Panc1 (cell line): ENCODE results near the gene SORBS1. TPM values are rescaled to one million over a fixed set of nuclear protein-coding genes. Genes with fewer than 3 reads are reported as not detected.

Experiments
- ATAC-seq: fragments of 200-7000 bp; cut with Tn5 transposase; 2 replicates; pipeline ENCODE4 v1.9.1; 2020; ENCODE audit warnings: mild to moderate bottlenecking, moderate library complexity
- BruUV-seq: library from RNA; stranded (reverse); fragments of 400-500 nt; replicated peaks from 2 replicates; lab custom pipeline; 2021; lab: Mats Ljungman, UMichigan
- CTCF ChIA-PET: fragments of 300-600 bp; sonication (Branson Sonifier 250); formaldehyde crosslinking; loops from one replicate; lab custom pipeline; 2022; ENCODE audit warnings: antibody characterized with exemption; lab: Charles Lee
- POLR2A ChIA-PET: fragments of 300-600 bp; sonication (Branson Sonifier 250); formaldehyde crosslinking; loops from one replicate; lab custom pipeline; 2022; ENCODE audit warnings: antibody characterized with exemption; lab: Charles Lee
- DNase-seq: peaks from one replicate; pipeline ENCODE4 v3.0.0-alpha.2; 2010; ENCODE audit warnings: low read depth, low spot score
- H3K27ac ChIP-seq: 2 replicates; pipeline ENCODE4 v1.5.1; 2011; ENCODE audit warnings: mild to moderate bottlenecking, low read length, inconsistent platforms
- H3K27me3 ChIP-seq: fragments of 200-500 bp; sonication (Bioruptor generic); 2 replicates; pipeline ENCODE4 v1.6.0; 2014; ENCODE audit warnings: low read length, inconsistent platforms; ENCODE audit not compliant: control insufficient read depth, insufficient read depth
- H3K36me3 ChIP-seq: fragments of 200-500 bp; sonication (Bioruptor generic); 2 replicates; pipeline ENCODE4 v1.5.1; 2014; ENCODE audit warnings: inconsistent platforms, mild to moderate bottlenecking, low read length, moderate library complexity; ENCODE audit not compliant: control insufficient read depth, insufficient read depth
- H3K4me1 ChIP-seq: 2 replicates; pipeline ENCODE4 v1.5.1; 2011; ENCODE audit warnings: inconsistent platforms, mild to moderate bottlenecking, low read length, moderate library complexity; ENCODE audit not compliant: control insufficient read depth, insufficient read depth
- H3K4me3 ChIP-seq, 2 experiments: 2 replicates each; pipeline ENCODE4 v1.5.1; 2011 to 2012; ENCODE audit warnings: low read depth in 2 of 2, low read length in 2 of 2, mild to moderate bottlenecking in 2 of 2, inconsistent platforms in 1 of 2, moderate library complexity in 1 of 2
- H3K9me3 ChIP-seq: fragments of 200-500 bp; sonication (Bioruptor generic); 2 replicates; pipeline ENCODE4 v1.5.1; 2014; ENCODE audit warnings: low read depth, mild to moderate bottlenecking, inconsistent platforms, low read length, moderate library complexity; ENCODE audit not compliant: control insufficient read depth, insufficient read depth
- CTCF ChIP-seq: fragments of 450-650 bp; IDR thresholded peaks from 2 replicates; pipeline ENCODE4 v1.5.1; 2017; ENCODE audit warnings: mild to moderate bottlenecking
- POLR2AphosphoS5 ChIP-seq: IDR thresholded peaks from 2 replicates; pipeline ENCODE4 v1.6.1; 2012; ENCODE audit warnings: mild to moderate bottlenecking, low read depth, low read length, moderate library complexity
- REST ChIP-seq, 2 experiments: IDR thresholded peaks; 2 replicates each; pipeline ENCODE4 v1.6.1; 2011 to 2012; ENCODE audit warnings: low read depth in 2 of 2, control low read depth in 1 of 2, low read length in 1 of 2, mild to moderate bottlenecking in 1 of 2, moderate library complexity in 1 of 2; ENCODE audit not compliant: insufficient read depth in 1 of 2
- SIN3A ChIP-seq: IDR thresholded peaks from 2 replicates; pipeline ENCODE4 v1.6.1; 2012; ENCODE audit warnings: low read depth, mild to moderate bottlenecking, low read length, moderate library complexity, borderline replicate concordance; ENCODE audit not compliant: insufficient read depth
- TCF7L2 ChIP-seq: IDR thresholded peaks from 2 replicates; pipeline ENCODE4 v1.6.1; 2011; ENCODE audit warnings: mild to moderate bottlenecking, low read depth, low read length, inconsistent platforms
- in situ Hi-C: cut with HindIII; loops from 2 replicates; pipeline ENCODE4 v1.10.0; 2016; ENCODE audit warnings: low sequenced_read_pairs, low pct_unique_long_range_greater_than_20kb
- intact Hi-C: fragments of 100-400 bp; cut with micrococcal nuclease; formaldehyde crosslinking; loops from one replicate; pipeline ENCODE4 v1.10.0; 2022; ENCODE audit not compliant: unreplicated experiment
- total RNA-seq: library from RNA; stranded (reverse); gene quantifications from one replicate; pipeline ENCODE4 v1.2.1, GENCODE V29; 2021; ENCODE audit not compliant: unreplicated experiment

SORBS1 gene
- total RNA-seq, 1 experiment from 2014 or later: 29.4 TPM

- no peak for TF ChIP-seq REST (IDR thresholded peaks at IDR 0.05; ENCODE audit: insufficient read depth in 1 of 2, low read depth in 2 of 2, low read length in 1 of 2)
- TF ChIP-seq TCF7L2: no peak
- TF ChIP-seq POLR2AphosphoS5: no peak
- TF ChIP-seq SIN3A: no peak
- TF ChIP-seq CTCF: no peak
- no peak for DNase-seq
- H3K27me3 ChIP-seq: no peaks in the 10 kb centered on the region
- ChIA-PET CTCF (no interaction called here), POLR2A (no interaction called here)
- no peak for ATAC-seq
- H3K36me3 ChIP-seq: no peaks in the 10 kb centered on the region
- H3K4me3 ChIP-seq: peak overlapping the region; percentile 93 to 99
- H3K4me1 ChIP-seq: peaks cover 22% of the 10 kb centered on the region
- no peaks in the 10 kb centered on the region for H3K9me3 ChIP-seq
- peak overlapping the region; percentile 78; the same call in 1 of the 2 replicates for H3K27ac ChIP-seq
- in situ Hi-C loops: no loop called here
- BruUV-seq: no TSS peak
- intact Hi-C loops: no loop called here
Measured at GRCh38 chr10:95559896-95560277, 1.3 kb downstream of the SORBS1 start.

- no peak for DNase-seq
- no peak for ATAC-seq
- H3K27me3 ChIP-seq: no peaks in the 10 kb centered on the region
- peaks cover 22% of the 10 kb centered on the region for H3K4me1 ChIP-seq
- H3K4me3 ChIP-seq: peak overlapping the region; percentile 0 to 13; a peak in 2 of 4 replicates
- no peak for TF ChIP-seq POLR2AphosphoS5
- TF ChIP-seq CTCF: no peak
- no peak for TF ChIP-seq SIN3A
- no peak for TF ChIP-seq REST (IDR thresholded peaks at IDR 0.05; ENCODE audit: insufficient read depth in 1 of 2, low read depth in 2 of 2, low read length in 1 of 2)
- no peak for TF ChIP-seq TCF7L2
- H3K36me3 ChIP-seq: no peaks in the 10 kb centered on the region
- H3K27ac ChIP-seq: peak overlapping the region; percentile 10; the same call in 1 of the 2 replicates
- in situ Hi-C loops: no loop called here
- no TSS peak for BruUV-seq
- H3K9me3 ChIP-seq: no peaks in the 10 kb centered on the region
- ChIA-PET POLR2A (no interaction called here), CTCF (no interaction called here)
- intact Hi-C loops: no loop called here
Measured at GRCh38 chr10:95559471-95559870, 1.7 kb downstream of the SORBS1 start.
